ENCODE data around the gene RXRG.

RXRG gene

GRCh38 chr1:165449131-165449530 is 4.2 kb upstream of the RXRG start:
- no peak for DNase-seq

DNA sequence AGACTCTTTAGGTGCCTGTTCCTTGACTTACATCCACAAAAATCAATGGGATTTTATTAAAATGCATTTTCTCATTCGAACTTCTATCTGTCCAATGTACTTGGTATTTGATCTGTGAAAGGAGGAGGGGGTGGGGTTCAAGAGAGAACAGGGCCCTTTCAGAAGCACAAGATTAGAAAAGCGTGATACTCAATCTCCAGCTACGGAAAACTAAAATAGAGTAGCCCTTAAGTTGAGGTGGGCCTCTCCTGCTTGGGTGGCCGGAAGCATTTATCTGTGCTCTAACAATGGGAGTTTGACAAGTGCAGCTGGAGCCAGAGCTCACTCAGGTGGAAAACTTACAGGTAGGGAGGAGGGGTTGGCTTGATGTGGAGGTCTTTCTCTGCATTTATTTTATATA is 462 bp upstream of the RXRG start:
- no peak for DNase-seq

DNA sequence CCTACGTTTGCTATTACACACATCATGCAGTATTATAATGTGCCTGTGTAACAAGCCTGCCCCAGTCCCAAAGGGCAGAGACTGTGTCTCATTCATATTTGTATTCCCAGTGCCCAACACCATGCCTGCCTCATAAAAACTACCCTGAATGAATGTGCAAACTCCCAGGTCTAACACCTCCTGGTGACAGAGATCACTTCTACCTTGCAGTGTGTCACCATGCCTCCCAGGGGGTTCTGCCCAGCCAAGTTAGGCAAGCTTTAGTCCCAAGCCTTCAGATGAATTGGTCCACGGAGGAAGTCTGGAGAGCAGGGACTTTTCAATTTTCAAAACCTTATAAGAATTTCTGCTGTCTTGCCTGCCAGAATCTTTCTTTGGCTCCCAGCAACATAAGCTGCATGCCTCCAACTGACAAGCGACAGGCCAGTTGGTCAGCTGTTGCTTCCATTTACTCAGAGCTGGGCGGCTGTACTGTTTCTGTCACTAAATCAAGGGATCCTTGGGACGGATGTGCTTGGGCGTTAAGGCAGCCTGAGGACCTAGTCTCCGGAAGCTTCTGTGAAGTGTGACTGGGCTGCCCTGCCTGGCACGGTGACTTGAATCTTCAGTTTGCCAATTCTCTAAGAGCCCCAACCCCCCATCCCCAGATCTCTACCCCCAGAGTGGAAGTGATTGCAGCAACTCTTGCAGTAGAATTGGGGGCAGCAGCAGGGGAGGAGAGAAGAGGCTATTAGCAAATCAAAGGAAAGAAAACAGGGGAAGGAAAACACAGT is 1.2 kb downstream of the RXRG start:
- no peak for DNase-seq

DNA sequence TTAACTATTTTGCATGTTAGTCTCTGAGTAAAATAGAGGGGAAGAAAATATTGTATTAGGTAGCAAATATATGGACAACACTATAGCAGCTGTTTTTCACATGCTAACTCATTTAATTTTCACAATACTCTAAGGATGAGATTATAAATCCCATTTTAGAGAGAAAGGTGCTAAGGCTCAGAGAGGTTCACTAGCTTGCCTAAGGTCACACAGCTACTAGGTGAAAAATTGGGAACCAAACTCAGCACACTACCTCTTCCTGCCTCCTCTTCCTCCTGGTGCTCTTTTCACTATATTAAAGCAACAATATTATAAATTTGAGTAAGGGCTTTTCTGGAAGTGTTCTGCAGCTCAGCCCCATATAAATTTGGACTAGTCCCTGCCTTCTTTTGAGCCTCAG is 2.3 kb downstream of the RXRG start:
- no peak for DNase-seq

GRCh38 chr1:165442053-165442452 is 2.9 kb downstream of the RXRG start:
- DNase-seq: no peak

GRCh38 chr1:165441166-165441880 is 3.6 kb downstream of the RXRG start:
- DNase-seq: no peak

GRCh38 chr1:165439330-165439729 is 5.6 kb downstream of the RXRG start:
- no peak for DNase-seq

GRCh38 chr1:165436994-165437393 is 7.9 kb downstream of the RXRG start:
- DNase-seq: no peak

DNA sequence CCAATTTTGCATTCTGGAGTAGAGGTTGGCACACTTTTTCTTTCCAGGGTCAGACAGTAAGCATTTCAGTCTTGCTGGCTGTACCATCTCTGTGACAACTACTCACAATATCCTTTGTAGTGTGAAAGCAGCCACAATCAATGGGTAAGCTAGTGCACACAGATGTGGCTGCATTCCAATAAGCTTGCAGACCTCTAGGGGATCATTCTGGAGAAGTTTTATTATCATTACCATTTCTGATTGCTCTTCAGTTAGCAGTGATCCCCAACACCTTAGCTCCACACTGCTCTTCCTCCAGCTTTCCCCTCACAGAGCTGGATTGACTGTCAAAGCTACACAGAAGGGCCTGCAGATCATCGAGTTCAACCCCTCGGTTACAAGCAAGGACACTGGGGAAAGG is 9.1 kb downstream of the RXRG start:
- no peak for DNase-seq

- DNase-seq: peak; percentile 36
Observed at GRCh38 chr1:165434281-165434680, 10.6 kb downstream of the RXRG start.

GRCh38 chr1:165431079-165431478 is 13.8 kb downstream of the RXRG start:
- DNase-seq: no peak

- peak; percentile 52 for DNase-seq
Observed at GRCh38 chr1:165426745-165427144, 18.2 kb downstream of the RXRG start.

DNA sequence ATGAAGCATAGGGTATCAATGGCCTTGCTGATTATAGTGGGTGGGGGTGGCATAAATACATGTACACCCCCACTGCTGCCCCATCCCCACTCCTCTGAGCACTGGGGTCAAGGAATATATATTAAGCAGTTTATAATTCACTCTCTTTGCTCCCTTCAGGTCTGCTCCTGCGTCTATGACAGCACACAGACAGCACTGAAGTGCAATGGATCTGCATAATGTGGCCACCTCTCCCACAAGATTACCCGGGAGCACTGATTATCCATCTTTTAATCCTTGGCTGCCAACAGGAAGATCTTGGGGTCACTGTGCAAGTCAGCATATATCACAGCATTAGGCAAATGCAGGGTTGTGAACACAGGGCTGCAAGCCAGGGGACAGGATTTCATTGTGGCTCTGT is 19.3 kb downstream of the RXRG start:
- no peak for DNase-seq

DNA sequence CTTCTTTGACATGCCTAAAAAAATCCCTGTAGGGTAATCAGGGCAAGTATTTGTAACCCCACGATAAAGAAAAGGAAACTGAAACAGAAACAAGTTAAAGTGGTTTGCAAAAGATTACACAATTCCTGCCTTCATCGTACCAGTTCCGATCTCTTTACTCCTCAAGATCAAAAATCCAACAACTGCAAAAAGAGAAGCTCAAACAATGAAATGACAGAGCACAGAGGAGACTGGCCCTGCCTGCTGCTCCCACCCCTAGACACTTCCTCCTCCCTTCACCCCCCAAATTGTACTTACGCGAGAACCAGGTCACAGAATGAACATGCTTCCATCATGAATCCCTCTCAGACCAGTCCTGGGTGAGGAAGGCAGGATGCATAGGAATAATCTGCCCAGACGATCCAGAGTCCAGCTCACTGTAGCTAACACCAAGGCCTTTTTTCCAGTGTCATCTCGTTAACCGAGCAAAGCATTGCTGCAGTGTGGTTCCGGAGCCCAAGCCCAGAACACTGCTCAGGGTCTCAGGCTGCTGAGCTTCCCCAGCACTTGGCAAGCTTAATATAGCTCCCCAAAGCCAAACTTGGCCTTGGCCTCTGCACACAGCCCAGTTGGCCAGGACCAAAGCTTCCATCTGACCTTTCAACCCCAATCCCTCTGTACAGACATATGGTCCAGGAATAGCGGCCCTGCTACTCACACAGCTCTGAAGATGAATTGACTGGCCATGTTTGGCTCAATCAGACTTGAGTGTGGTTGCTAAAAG is 20.3 kb downstream of the RXRG start:
- no peak for DNase-seq

DNA sequence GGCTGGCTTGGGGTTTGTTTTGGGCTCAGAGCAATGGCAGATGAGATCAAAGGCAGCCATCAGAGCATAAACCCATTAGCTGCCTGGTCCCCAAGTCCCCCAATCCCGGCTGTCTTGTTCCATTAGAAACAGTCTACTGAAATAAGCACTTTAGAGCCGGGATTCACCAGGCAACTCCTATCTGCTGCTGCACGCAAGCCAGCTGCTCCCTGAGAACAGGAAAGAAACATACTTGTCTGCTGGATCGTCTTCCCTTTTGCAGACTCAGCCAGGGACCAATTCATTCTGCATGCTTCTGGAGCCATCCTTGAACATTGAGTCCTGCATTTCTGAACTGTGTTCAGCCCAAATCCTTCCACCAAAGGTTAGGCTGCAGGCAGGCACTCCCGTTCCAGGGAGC is 21.8 kb downstream of the RXRG start:
- no peak for DNase-seq

GRCh38 chr1:165420655-165421054 is 24.3 kb downstream of the RXRG start:
- no peak for DNase-seq

- DNase-seq: no peak
Observed at GRCh38 chr1:165419839-165420238, 25.1 kb downstream of the RXRG start.

DNA sequence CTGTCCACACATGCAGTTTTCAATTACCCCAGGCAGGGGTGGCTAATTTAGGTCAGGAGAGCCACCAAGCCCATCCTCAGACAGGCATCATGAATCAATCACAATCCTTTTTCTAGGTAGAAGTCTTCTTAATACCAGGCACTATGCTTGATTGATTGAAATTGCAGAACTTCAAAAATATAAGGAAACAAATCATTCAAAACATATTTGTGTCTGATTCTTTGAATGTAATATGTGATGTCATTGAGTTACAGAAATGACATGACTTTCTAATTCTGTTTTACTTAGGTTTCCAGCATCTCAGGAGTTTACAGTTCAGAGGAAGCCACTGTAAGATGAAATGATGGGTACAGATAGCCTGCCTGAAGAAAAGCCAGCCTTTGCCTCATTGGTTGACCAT is 26.7 kb downstream of the RXRG start:
- no peak for DNase-seq

DNA sequence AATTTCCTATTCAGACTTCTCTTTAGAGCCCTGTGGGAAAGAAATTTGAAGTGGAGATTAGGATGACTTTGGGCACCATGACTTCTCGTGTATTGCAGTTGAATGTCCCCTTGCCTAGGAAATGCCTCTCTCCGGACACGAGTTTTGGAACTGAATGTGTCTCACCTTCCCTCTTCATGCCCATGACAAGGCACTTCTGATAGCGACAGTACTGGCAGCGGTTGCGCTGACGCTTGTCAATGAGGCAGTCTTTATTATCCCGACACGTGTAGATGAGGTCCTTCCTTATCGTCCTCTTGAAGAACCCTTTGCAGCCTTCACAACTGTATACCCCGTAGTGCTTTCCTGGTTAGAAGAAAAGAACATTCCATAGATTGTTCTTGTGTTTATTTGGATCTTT is 28.1 kb downstream of the RXRG start:
- DNase-seq: no peak

- no peak for DNase-seq
Observed at GRCh38 chr1:165415068-165415467, 29.9 kb downstream of the RXRG start.

DNA sequence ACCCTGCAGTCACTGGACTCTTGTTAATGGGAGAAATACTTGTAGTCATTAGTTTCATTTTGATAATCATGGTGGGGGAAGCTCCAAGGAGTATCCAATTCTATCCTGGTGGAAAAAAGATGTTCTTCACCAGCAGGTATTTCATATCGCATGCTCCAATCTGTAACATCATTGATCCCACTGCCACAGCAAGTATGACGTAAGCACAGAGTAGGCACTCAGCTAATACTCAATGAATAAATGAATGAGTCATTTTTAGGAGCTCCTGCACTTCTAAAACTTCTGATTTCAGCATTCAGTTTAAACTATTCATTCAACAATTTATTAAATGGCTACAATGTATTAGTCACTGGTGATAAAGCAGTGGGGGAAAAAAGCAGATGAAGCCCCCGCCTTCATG is 30.3 kb downstream of the RXRG start:
- no peak for DNase-seq

DNA sequence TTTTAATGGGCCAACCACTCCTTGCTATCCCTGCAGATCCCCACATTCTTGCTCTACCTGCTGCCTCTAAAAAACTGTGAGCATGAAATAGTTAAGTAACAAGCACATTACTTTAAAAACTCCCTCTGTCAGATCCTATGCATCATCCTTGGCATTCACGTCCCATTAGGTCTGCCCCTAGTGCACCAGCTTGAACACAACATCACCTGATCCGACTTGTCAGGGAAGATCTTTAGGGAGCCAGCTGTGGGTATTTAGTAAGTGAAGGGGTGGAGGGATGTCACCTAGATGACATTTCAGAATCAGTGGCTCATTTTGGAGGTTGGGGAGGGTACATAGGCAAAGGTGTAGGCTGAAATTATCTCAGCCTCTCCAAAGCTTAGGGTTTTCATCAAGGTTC is 33.5 kb downstream of the RXRG start:
- DNase-seq: no peak

DNA sequence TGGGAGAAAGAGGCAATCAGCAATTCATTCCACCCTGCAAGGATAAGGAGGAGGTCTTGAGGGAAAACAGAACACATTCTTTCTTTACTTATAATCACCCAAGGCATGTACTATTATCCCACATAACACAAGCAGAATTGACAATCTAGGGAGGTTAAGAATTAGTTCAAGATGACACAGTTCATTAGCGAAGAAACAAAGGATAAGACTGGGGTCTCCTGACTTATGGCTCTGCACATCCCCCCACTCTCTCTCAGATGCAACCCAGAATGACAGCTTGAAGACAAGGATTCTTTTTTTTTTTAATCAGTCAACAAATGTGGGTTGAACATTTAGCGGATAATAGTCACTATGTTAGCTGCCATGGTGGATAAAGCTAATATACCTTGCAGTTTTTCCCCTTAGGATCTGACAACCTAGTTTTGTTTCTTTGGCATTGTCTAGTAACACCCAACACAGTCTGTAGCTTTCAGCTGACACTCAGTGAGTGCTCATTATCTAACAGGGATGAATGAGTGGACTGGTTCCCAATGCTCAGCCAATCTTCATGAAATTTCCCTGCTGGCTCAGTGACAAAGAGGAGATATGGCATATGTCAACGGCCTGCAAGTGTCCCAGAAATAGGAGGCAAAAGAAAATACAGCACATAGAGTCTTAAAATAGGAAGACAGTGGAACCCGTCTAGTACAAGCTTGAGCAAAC is 35.1 kb downstream of the RXRG start:
- no peak for DNase-seq

All from DMS53 (cell line).